Gastroesophageal sphincter (tissue), 4 donors: ENCODE data around the gene PDE3A. TPM values are rescaled to one million over a fixed set of nuclear protein-coding genes. Genes with fewer than 3 reads are reported as not detected.

ENCODE experiments used
- ATAC-seq: fragments of 150-250 bp; one replicate; pipeline ENCODE4 v1.9.1; 2016; ENCODE audit warnings: mild to moderate bottlenecking, moderate library complexity
- H3K27ac ChIP-seq, 4 donors: fragments of 200-600 bp; sonication (generic) in 3 of 4; 1 replicate in 3 of 4; 2 replicates in 1 of 4; pipeline ENCODE4 v1.5.1; 2016 to 2019
- H3K27me3 ChIP-seq: fragments of 200-600 bp; sonication (generic); one replicate; pipeline ENCODE4 v1.5.1; 2019
- H3K36me3 ChIP-seq, 2 donors: fragments of 200-600 bp; sonication (generic); one replicate each; pipeline ENCODE4 v1.5.1; 2019; ENCODE audit warnings: control low read depth in 1 of 2
- H3K4me1 ChIP-seq, 3 donors: fragments of 200-600 bp; sonication (generic); 1 replicate in 2 of 3; 2 replicates in 1 of 3; pipeline ENCODE4 v1.5.1; 2016 to 2019; ENCODE audit warnings: control low read depth in 2 of 3
- H3K4me3 ChIP-seq, 2 donors: fragments of 200-600 bp; sonication (generic); one replicate each; pipeline ENCODE4 v1.5.1; 2019; ENCODE audit warnings: mild to moderate bottlenecking in 1 of 2, moderate library complexity in 1 of 2
- H3K9me3 ChIP-seq, 3 donors: fragments of 200-600 bp; sonication (generic); one replicate each; pipeline ENCODE4 v1.5.1; 2017 to 2019; ENCODE audit warnings: control low read depth in 2 of 3
- CTCF ChIP-seq, 4 experiments: fragments of 200-600 bp in 2 of 4; fragments of 450-650 bp in 2 of 4; sonication (generic) in 1 of 4; IDR thresholded peaks; one replicate each; pipeline ENCODE4 v1.5.1; 2017 to 2019; ENCODE audit warnings: antibody characterized with exemption in 4 of 4, mild to moderate bottlenecking in 2 of 4, moderate library complexity in 2 of 4
- EP300 ChIP-seq: sonication (generic); formaldehyde crosslinking; IDR thresholded peaks from one replicate; pipeline ENCODE4 v1.6.1; 2017; ENCODE audit warnings: antibody characterized with exemption, mild to moderate bottlenecking
- POLR2A ChIP-seq, 2 donors: fragments of 450-650 bp; IDR thresholded peaks; one replicate each; pipeline ENCODE4 v1.6.1; 2017; ENCODE audit warnings: antibody characterized with exemption in 2 of 2, mild to moderate bottlenecking in 2 of 2, moderate library complexity in 1 of 2
- POLR2AphosphoS5 ChIP-seq: sonication (generic); formaldehyde crosslinking; IDR thresholded peaks from one replicate; pipeline ENCODE4 v1.6.1; 2017; ENCODE audit warnings: antibody characterized with exemption
- WGBS, 2 donors: methylation state at CpG; one replicate each; pipeline ENCODE4 v1.1.5; 2018; ENCODE audit warnings: low coverage in 1 of 2; 5-methylcytosine and 5-hydroxymethylcytosine counted together
- total RNA-seq, 4 donors: library from RNA; depleted of rRNA; stranded (reverse); fragments of >200 nt; gene quantifications; one replicate each; pipeline ENCODE4 v1.1.0, GENCODE V29; 2016

Gene PDE3A
- total RNA-seq, 4 donors from 2014 or later = 104 to 194 (median 139) TPM

- ATAC-seq = no peak
- Histone ChIP-seq H3K9me3 (no peaks in the 10 kb centered on the region), H3K4me3 (no peak overlapping the region), H3K27ac (peak overlapping the region; percentile 35 to 78 (median 56)), H3K27me3 (no peaks in the 10 kb centered on the region), H3K4me1 (peaks cover 0 to 47% (median 6%) of the 10 kb centered on the region in 3 donors), H3K36me3 (no peaks in the 10 kb centered on the region)
- peak in 1 of 4 experiments; percentile 5 for TF ChIP-seq CTCF (IDR thresholded peaks at IDR 0.05)
- no peak for TF ChIP-seq POLR2A (IDR thresholded peaks at IDR 0.05)
- WGBS, 2 donors = no CpG with 5 or more reads among the region's 1 CpG
Measured at GRCh38 chr12:20528208-20528607, 159.9 kb downstream of the PDE3A start.

- peaks cover 3 to 64% (median 4%) of the 10 kb centered on the region in 3 donors for H3K4me1 ChIP-seq
- TF ChIP-seq POLR2AphosphoS5 (no peak), CTCF (IDR thresholded peaks at IDR 0.05) (no peak), EP300 (no peak), POLR2A (IDR thresholded peaks at IDR 0.05) (no peak)
- H3K36me3 ChIP-seq = no peaks in the 10 kb centered on the region
- H3K4me3 ChIP-seq = no peak overlapping the region
- H3K27me3 ChIP-seq = no peaks in the 10 kb centered on the region
- peak overlapping the region in 2 of 4 donors; percentile 49 to 69 for H3K27ac ChIP-seq
- 64 to 67% methylated on average over 4 of the region's 4 CpGs for WGBS, 2 donors
- no peak for ATAC-seq
- no peaks in the 10 kb centered on the region for H3K9me3 ChIP-seq
Measured at GRCh38 chr12:20546267-20546666, 177.9 kb downstream of the PDE3A start.

- no peak for ATAC-seq
- peak overlapping the region in 1 of 2 donors; percentile 10 for H3K4me3 ChIP-seq
- H3K27me3 ChIP-seq = no peaks in the 10 kb centered on the region
- TF ChIP-seq POLR2AphosphoS5 (no peak), EP300 (no peak), CTCF (IDR thresholded peaks at IDR 0.05) (no peak), POLR2A (IDR thresholded peaks at IDR 0.05) (no peak)
- 3 to 9% methylated on average over 2 of the region's 2 CpGs for WGBS, 2 donors
- H3K4me1 ChIP-seq = peaks cover 3 to 57% (median 4%) of the 10 kb centered on the region in 3 donors
- H3K9me3 ChIP-seq = no peaks in the 10 kb centered on the region
- peak overlapping the region; percentile 25 to 69 (median 38) for H3K27ac ChIP-seq
- no peaks in the 10 kb centered on the region for H3K36me3 ChIP-seq
Measured at GRCh38 chr12:20547816-20548575, 179.7 kb downstream of the PDE3A start.

- Histone ChIP-seq H3K4me3 (no peak overlapping the region), H3K27ac (peak overlapping the region in 3 of 4 donors; percentile 25 to 69 (median 49)), H3K27me3 (no peaks in the 10 kb centered on the region), H3K36me3 (no peaks in the 10 kb centered on the region), H3K4me1 (peaks cover 3 to 57% (median 4%) of the 10 kb centered on the region in 3 donors), H3K9me3 (no peaks in the 10 kb centered on the region)
- TF ChIP-seq CTCF (IDR thresholded peaks at IDR 0.05) = no peak
- no peak for TF ChIP-seq POLR2A (IDR thresholded peaks at IDR 0.05)
- no peak for TF ChIP-seq POLR2AphosphoS5
- no peak for TF ChIP-seq EP300
- 5 to 15% methylated on average over 1 of the region's 1 CpG for WGBS, 2 donors
- no peak for ATAC-seq
Measured at GRCh38 chr12:20548611-20549010, 180.3 kb downstream of the PDE3A start.
